ENCODE measurements around the gene CACNA1D.

Gene CACNA1D

DNA sequence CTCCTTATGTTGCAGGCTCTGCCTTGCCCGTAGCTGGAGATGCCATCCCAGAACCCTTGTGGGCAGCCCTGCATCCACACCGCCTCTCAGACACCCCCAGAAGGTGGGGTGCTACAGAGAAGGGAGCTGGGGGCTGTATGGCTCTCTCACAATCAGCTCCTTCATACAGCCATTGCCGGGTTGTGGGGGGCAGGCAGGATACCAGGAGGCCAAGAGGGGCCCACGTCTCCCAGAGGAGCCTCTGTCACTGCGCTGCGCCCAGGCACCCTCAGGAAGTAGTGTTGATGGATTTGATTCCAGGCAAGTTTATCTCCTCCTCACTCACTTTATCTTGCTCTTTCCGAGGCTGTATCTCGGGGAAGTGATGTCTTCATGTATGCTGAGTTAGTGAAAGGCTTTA, 180.2 kb downstream of the CACNA1D start:
- TF ChIP-seq, protein P1, sequence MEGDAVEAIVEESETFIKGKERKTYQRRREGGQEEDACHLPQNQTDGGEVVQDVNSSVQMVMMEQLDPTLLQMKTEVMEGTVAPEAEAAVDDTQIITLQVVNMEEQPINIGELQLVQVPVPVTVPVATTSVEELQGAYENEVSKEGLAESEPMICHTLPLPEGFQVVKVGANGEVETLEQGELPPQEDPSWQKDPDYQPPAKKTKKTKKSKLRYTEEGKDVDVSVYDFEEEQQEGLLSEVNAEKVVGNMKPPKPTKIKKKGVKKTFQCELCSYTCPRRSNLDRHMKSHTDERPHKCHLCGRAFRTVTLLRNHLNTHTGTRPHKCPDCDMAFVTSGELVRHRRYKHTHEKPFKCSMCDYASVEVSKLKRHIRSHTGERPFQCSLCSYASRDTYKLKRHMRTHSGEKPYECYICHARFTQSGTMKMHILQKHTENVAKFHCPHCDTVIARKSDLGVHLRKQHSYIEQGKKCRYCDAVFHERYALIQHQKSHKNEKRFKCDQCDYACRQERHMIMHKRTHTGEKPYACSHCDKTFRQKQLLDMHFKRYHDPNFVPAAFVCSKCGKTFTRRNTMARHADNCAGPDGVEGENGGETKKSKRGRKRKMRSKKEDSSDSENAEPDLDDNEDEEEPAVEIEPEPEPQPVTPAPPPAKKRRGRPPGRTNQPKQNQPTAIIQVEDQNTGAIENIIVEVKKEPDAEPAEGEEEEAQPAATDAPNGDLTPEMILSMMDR (IDR thresholded peaks at IDR 0.05; ENCODE audit: insufficient read depth, low read length, poor library complexity, severe bottlenecking), result no peak
- no peak for TF ChIP-seq EZH2phosphoT487 (conservative IDR thresholded peaks at IDR 0.05; ENCODE audit: low read length)

DNA sequence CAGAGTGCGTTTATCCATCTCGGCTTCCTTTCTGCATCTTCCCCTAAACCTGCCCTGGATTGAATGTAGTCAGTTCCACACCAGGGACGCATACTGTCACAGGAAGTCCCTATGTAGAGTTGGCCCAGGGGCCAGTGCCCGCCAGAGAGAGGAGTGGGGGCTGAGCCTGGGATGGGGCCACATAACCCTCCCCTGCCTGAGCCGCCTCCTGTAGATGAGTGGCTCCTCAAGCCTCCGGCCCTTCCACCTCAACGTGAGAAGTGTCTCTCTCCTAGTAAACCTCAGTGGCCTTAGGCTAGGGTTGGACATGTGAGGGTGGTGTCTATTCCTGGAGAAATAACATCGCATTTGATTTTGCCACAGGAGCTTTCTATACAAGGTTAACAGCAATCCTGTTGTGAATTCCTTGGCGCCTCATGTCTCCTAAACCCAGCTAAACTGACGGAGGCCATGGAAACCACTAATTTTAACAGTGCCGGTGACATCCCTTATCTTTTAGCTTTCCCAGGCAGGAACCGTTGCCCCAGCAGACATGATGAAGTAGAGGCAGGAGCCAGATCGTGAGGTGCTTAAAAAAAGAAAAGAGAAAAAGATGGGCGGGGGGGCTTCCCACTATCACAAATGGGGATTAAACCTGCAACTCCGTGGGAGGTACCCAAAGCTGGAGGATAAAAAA, 180.7 kb downstream of the CACNA1D start:
- Histone ChIP-seq H3K36me3 (ENCODE audit: low read length) (no peaks in the 10 kb centered on the region), H3K4me3 (ENCODE audit: insufficient read depth, low read length, poor library complexity, severe bottlenecking) (no peak overlapping the region), H3K27ac (ENCODE audit: low read depth, low read length) (no peak overlapping the region), H3K27me3 (ENCODE audit: low read length) (no peaks in the 10 kb centered on the region), H4K20me1 (ENCODE audit: low read depth, low read length) (no peaks in the 10 kb centered on the region), H3K9me2 (replicated peaks; ENCODE audit: insufficient read depth, low read length) (no peaks in the 10 kb centered on the region), H2AFZ (ENCODE audit: low read depth, low read length, severe bottlenecking) (no peak overlapping the region), H3K4me2 (ENCODE audit: low read depth, low read length, poor library complexity, severe bottlenecking) (no peak overlapping the region), H3F3A (ENCODE audit: insufficient read depth) (no peaks in the 10 kb centered on the region), H3K9me3 (ENCODE audit: insufficient read depth, low read length) (no peaks in the 10 kb centered on the region), H3K79me2 (ENCODE audit: insufficient read depth, low read length) (no peaks in the 10 kb centered on the region), H3K9ac (ENCODE audit: low read length) (no peak overlapping the region)
- no peak for TF ChIP-seq EZH2phosphoT487 (conservative IDR thresholded peaks at IDR 0.05; ENCODE audit: low read length)
- TF ChIP-seq, protein P1 (IDR thresholded peaks at IDR 0.05; ENCODE audit: insufficient read depth, low read length, poor library complexity, severe bottlenecking), result no peak

More for the DNA sequence above, 180.2 kb downstream of the CACNA1D start:
- no peak overlapping the region for H3K27ac ChIP-seq (ENCODE audit: low read depth, low read length)
- no peaks in the 10 kb centered on the region for H3K9me3 ChIP-seq (ENCODE audit: insufficient read depth, low read length)
- H3K36me3 ChIP-seq (ENCODE audit: low read length), result no peaks in the 10 kb centered on the region
- H3K27me3 ChIP-seq (ENCODE audit: low read length), result no peaks in the 10 kb centered on the region
- no peaks in the 10 kb centered on the region for H3K9me2 ChIP-seq (replicated peaks; ENCODE audit: insufficient read depth, low read length)
- no peaks in the 10 kb centered on the region for H3K79me2 ChIP-seq (ENCODE audit: insufficient read depth, low read length)
- no peaks in the 10 kb centered on the region for H4K20me1 ChIP-seq (ENCODE audit: low read depth, low read length)
- no peak overlapping the region for H3K4me3 ChIP-seq (ENCODE audit: insufficient read depth, low read length, poor library complexity, severe bottlenecking)
- H2AFZ ChIP-seq (ENCODE audit: low read depth, low read length, severe bottlenecking), result no peak overlapping the region
- no peak overlapping the region for H3K9ac ChIP-seq (ENCODE audit: low read length)
- H3K4me2 ChIP-seq (ENCODE audit: low read depth, low read length, poor library complexity, severe bottlenecking), result no peak overlapping the region
- no peaks in the 10 kb centered on the region for H3F3A ChIP-seq (ENCODE audit: insufficient read depth)

DNA sequence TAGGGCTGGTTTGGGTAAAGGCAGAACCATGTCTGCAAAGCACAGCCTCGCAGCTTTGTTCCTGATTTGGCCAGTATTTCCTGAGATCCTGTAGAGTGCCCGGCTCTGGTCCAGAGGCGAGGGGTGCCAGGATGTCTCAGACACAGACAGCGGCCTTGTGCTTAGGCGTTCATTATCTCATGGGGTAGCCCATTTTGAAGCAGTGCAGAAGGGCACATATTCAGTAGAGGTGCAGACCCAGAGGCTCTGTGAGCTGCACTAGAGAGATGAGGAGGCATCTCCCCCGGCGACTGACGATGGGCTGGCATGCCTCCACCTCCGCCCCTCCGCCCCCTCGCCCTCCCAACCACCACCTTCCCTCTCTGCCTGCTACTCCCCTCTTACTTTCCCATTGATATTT, 181.5 kb downstream of the CACNA1D start:
- no peaks in the 10 kb centered on the region for H3F3A ChIP-seq (ENCODE audit: insufficient read depth)
- H3K9me3 ChIP-seq (ENCODE audit: insufficient read depth, low read length), result no peaks in the 10 kb centered on the region
- H3K36me3 ChIP-seq (ENCODE audit: low read length), result no peaks in the 10 kb centered on the region

More for the DNA sequence above, 181.5 kb downstream of the CACNA1D start:
- H3K27me3 ChIP-seq (ENCODE audit: low read length), result no peaks in the 10 kb centered on the region
- no peaks in the 10 kb centered on the region for H4K20me1 ChIP-seq (ENCODE audit: low read depth, low read length)
- H3K79me2 ChIP-seq (ENCODE audit: insufficient read depth, low read length), result no peaks in the 10 kb centered on the region
- TF ChIP-seq, protein P1 (IDR thresholded peaks at IDR 0.05; ENCODE audit: insufficient read depth, low read length, poor library complexity, severe bottlenecking), result no peak
- no peak for TF ChIP-seq EZH2phosphoT487 (conservative IDR thresholded peaks at IDR 0.05; ENCODE audit: low read length)
- H3K4me3 ChIP-seq (ENCODE audit: insufficient read depth, low read length, poor library complexity, severe bottlenecking), result no peak overlapping the region
- no peak overlapping the region for H2AFZ ChIP-seq (ENCODE audit: low read depth, low read length, severe bottlenecking)
- no peak overlapping the region for H3K9ac ChIP-seq (ENCODE audit: low read length)
- no peak overlapping the region for H3K4me2 ChIP-seq (ENCODE audit: low read depth, low read length, poor library complexity, severe bottlenecking)
- no peak overlapping the region for H3K27ac ChIP-seq (ENCODE audit: low read depth, low read length)
- H3K9me2 ChIP-seq (replicated peaks; ENCODE audit: insufficient read depth, low read length), result no peaks in the 10 kb centered on the region

All from SU-DHL-6 (cell line).